OCI-LY3 (cell line): ENCODE data around the gene PDE8A.

ENCODE experiments used
- H2AFZ ChIP-seq: fragments of 200-600, 300-600 bp; shearing (Covaris generic); 2 replicates; pipeline ENCODE4 v1.6.0; 2014; ENCODE audit warnings: antibody characterized with exemption, low read depth, low read length
- H3K27ac ChIP-seq: fragments of 200-600, 300-600 bp; sonication (generic); 2 replicates; pipeline ENCODE4 v1.5.1; 2014; ENCODE audit warnings: mild to moderate bottlenecking, low read length, moderate library complexity, mixed read lengths
- H3K27me3 ChIP-seq: fragments of 200-600, 300-600 bp; sonication (generic); 2 replicates; pipeline ENCODE4 v1.6.1; 2014; ENCODE audit warnings: low read depth, low read length, mixed read lengths
- H3K36me3 ChIP-seq: fragments of 200-600, 300-600 bp; sonication (generic); replicated peaks from 2 replicates; pipeline ENCODE3; 2014; ENCODE audit warnings: low read depth, low read length, mixed read lengths
- H3K4me1 ChIP-seq: fragments of 300-600, 200-600 bp; sonication (generic); 2 replicates; pipeline ENCODE4 v1.6.1; 2014; ENCODE audit warnings: low read length, mixed read lengths
- H3K4me2 ChIP-seq: fragments of 200-600, 300-600 bp; sonication (generic); 2 replicates; pipeline ENCODE4 v1.6.1; 2014; ENCODE audit warnings: low read length, mixed read lengths
- H3K4me3 ChIP-seq: fragments of 300-600, 200-600 bp; sonication (generic); 2 replicates; pipeline ENCODE4 v1.5.1; 2014; ENCODE audit warnings: antibody characterized with exemption, mild to moderate bottlenecking, low read length, moderate library complexity
- H3K79me2 ChIP-seq: fragments of 300-600, 200-600 bp; shearing (Covaris generic); 2 replicates; pipeline ENCODE4 v1.6.1; 2014; ENCODE audit warnings: mild to moderate bottlenecking, low read length, mixed read lengths
- H3K9ac ChIP-seq: fragments of 300-600, 200-600 bp; shearing (Covaris generic); 2 replicates; pipeline ENCODE4 v1.6.0; 2014; ENCODE audit warnings: mild to moderate bottlenecking, low read length, moderate library complexity
- H3K9me3 ChIP-seq: fragments of 200-600, 300-600 bp; shearing (Covaris generic); 2 replicates; pipeline ENCODE4 v1.6.1; 2014; ENCODE audit warnings: low read length, mixed read lengths; ENCODE audit not compliant: insufficient read depth
- H4K20me1 ChIP-seq: fragments of 200-600, 300-600 bp; sonication (generic); 2 replicates; pipeline ENCODE4 v1.6.1; 2016; ENCODE audit warnings: low read length, mixed read lengths; ENCODE audit not compliant: insufficient read depth
- EZH2phosphoT487 ChIP-seq: fragments of 200-600 bp; shearing (Covaris generic); IDR thresholded peaks from 2 replicates; pipeline ENCODE4 v1.6.1; 2018; ENCODE audit warnings: antibody characterized with exemption, mixed run types, low read depth
- TF ChIP-seq, protein P1 (sequence below): fragments of 200-600, 300-600 bp; sonication (generic); IDR thresholded peaks from 2 replicates; pipeline ENCODE4 v1.5.1; 2014; ENCODE audit warnings: antibody characterized with exemption, low read length, low read depth

The PDE8A gene

DNA sequence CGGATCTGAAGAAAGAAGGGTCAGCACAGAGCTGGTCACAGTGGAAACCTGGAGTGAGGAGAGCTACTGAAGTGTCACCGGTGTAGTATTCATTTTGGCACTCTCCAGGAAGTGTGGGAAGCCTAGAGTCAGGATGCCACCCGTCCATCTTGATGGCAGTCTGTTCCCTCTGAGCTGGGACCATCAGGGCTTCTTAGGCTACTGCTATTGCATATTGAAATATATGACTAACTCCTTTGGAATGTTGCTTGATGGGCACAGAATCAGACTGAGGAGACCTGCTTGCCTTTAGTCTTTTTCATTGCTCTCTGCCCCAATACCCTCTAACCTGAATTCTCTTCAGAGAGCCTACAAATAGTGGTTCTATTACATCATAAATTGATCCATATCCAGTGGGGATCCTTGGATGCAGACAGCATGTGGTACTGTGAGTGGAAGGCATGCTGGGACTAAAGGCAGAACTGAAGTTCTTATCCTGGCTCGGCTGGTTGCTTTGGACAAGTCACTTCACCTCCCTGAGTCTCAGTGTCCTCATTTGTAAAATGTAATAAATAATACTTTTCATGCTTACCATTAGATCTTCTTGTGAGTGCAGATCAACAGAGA is 143.5 kb downstream of the PDE8A start:
- Histone ChIP-seq H3K79me2 (no peaks in the 10 kb centered on the region), H4K20me1 (no peaks in the 10 kb centered on the region), H3K4me3 (no peak overlapping the region), H3K4me2 (no peak overlapping the region), H2AFZ (no peak overlapping the region), H3K9ac (no peak overlapping the region), H3K4me1 (no peaks in the 10 kb centered on the region), H3K27me3 (no peaks in the 10 kb centered on the region), H3K9me3 (no peaks in the 10 kb centered on the region), H3K27ac (no peak overlapping the region), H3K36me3 (peaks cover 14% of the 10 kb centered on the region)
- TF ChIP-seq, protein P1, sequence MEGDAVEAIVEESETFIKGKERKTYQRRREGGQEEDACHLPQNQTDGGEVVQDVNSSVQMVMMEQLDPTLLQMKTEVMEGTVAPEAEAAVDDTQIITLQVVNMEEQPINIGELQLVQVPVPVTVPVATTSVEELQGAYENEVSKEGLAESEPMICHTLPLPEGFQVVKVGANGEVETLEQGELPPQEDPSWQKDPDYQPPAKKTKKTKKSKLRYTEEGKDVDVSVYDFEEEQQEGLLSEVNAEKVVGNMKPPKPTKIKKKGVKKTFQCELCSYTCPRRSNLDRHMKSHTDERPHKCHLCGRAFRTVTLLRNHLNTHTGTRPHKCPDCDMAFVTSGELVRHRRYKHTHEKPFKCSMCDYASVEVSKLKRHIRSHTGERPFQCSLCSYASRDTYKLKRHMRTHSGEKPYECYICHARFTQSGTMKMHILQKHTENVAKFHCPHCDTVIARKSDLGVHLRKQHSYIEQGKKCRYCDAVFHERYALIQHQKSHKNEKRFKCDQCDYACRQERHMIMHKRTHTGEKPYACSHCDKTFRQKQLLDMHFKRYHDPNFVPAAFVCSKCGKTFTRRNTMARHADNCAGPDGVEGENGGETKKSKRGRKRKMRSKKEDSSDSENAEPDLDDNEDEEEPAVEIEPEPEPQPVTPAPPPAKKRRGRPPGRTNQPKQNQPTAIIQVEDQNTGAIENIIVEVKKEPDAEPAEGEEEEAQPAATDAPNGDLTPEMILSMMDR, result no peak
- TF ChIP-seq EZH2phosphoT487, result no peak

DNA sequence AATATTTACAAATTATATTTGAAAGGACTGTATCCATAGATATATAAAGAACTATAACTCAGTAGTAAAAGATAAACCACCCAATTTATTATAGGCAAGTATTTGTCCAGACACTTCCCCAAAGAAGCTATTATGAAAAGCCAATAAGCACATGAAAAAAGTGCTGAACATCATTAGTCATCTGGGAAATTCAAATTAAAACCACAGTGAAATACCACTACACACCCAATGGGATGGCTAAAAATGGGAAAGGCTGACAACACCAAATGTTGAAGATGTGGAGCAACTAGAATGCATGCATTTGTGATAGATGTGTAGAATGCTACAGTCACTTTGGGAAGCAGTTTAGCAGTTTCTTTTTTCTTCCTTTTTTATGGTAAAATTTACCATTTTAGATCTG is 147.0 kb downstream of the PDE8A start:
- Histone ChIP-seq H3K4me1 (no peaks in the 10 kb centered on the region), H3K9me3 (no peaks in the 10 kb centered on the region), H3K27ac (no peak overlapping the region), H4K20me1 (no peaks in the 10 kb centered on the region), H2AFZ (no peak overlapping the region), H3K27me3 (no peaks in the 10 kb centered on the region), H3K4me2 (no peak overlapping the region), H3K9ac (no peak overlapping the region), H3K79me2 (no peaks in the 10 kb centered on the region), H3K36me3 (peaks cover 9% of the 10 kb centered on the region), H3K4me3 (no peak overlapping the region)
- TF ChIP-seq, protein P1, result no peak
- TF ChIP-seq EZH2phosphoT487, result no peak

DNA sequence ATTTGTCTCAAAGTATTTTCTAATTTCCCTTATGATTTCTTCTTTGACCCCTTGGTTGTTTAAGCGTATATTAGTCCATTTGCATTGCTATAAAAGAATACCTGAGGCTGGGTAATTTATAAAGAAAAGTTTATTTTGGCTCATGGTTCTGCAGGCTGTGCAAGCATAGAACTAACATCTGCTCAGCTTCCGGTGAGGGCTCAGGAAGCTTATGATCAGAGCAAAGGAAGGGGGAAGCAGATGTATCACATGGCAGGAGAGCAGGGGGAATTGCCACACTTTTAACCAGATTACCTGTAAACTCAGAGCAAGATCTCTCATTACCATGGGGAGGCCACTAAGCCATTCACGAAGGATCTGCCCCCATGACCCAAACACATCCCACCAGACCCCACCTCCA is 148.2 kb downstream of the PDE8A start:
- Histone ChIP-seq H3K4me2 (no peak overlapping the region), H3K36me3 (peaks cover 9% of the 10 kb centered on the region), H3K4me3 (no peak overlapping the region)

DNA sequence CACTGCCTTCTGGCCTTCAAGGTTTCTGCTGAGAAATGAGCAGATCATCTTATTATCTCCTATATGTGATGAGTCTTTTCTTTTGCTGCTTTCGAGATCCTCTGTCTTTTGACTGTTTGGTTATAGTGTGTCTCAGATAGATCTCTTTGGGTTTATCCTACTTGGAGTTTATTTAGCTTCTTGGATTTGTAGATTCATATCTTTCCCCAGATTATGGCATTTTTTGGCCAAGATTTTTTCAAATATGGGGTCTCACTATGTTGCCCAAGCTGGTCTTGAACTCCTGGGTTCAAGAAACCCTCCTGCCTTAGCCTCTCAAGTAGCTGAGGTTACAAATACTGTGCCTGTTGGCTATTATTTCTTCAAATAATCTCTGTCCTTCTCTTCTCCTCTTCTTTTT is 150.3 kb downstream of the PDE8A start:
- no peak overlapping the region for H2AFZ ChIP-seq
- no peaks in the 10 kb centered on the region for H3K79me2 ChIP-seq
- no peak overlapping the region for H3K4me2 ChIP-seq
- no peaks in the 10 kb centered on the region for H3K27me3 ChIP-seq
- no peak for TF ChIP-seq EZH2phosphoT487
- TF ChIP-seq, protein P1, result no peak
- H3K9me3 ChIP-seq, result no peaks in the 10 kb centered on the region
- peaks cover 2% of the 10 kb centered on the region for H3K36me3 ChIP-seq
- no peak overlapping the region for H3K9ac ChIP-seq
- no peak overlapping the region for H3K4me3 ChIP-seq
- no peaks in the 10 kb centered on the region for H3K4me1 ChIP-seq
- H3K27ac ChIP-seq, result no peak overlapping the region
- H4K20me1 ChIP-seq, result no peaks in the 10 kb centered on the region

More for the DNA sequence above, 148.2 kb downstream of the PDE8A start:
- H3K9me3 ChIP-seq, result no peaks in the 10 kb centered on the region
- no peak overlapping the region for H2AFZ ChIP-seq
- H3K27me3 ChIP-seq, result no peaks in the 10 kb centered on the region
- no peak overlapping the region for H3K9ac ChIP-seq
- H3K27ac ChIP-seq, result no peak overlapping the region
- no peaks in the 10 kb centered on the region for H3K4me1 ChIP-seq
- TF ChIP-seq, protein P1, result no peak
- no peak for TF ChIP-seq EZH2phosphoT487
- H3K79me2 ChIP-seq, result no peaks in the 10 kb centered on the region
- H4K20me1 ChIP-seq, result no peaks in the 10 kb centered on the region
